K562 (cell line): ENCODE measurements around the gene PSMD9. TPM values are rescaled to one million over a fixed set of nuclear protein-coding genes. Genes with fewer than 3 reads are reported as not detected.

Experiments used
- ARID2 ChIP-seq: fragments of 450-650 bp; IDR thresholded peaks from 2 replicates; pipeline ENCODE4 v1.6.1; 2017; ENCODE audit warnings: antibody characterized with exemption, mild to moderate bottlenecking
- BHLHE40 ChIP-seq: IDR thresholded peaks from 2 replicates; pipeline ENCODE4 v1.6.1; 2011; ENCODE audit warnings: low read length, improper control_type of control experiment
- CHD1 ChIP-seq: fragments of 200-600 bp; sonication (generic); IDR thresholded peaks from one replicate; pipeline ENCODE4 v1.6.1; 2012; ENCODE audit warnings: mild to moderate bottlenecking, moderate library complexity, low read length, inconsistent platforms
- E2F3 ChIP-seq: fragments of 250-450 bp; sonication (Bioruptor Pico); IDR thresholded peaks from 2 replicates; pipeline ENCODE4 v1.4.0; 2020; ENCODE audit warnings: mild to moderate bottlenecking
- E2F6 ChIP-seq, 2 experiments: IDR thresholded peaks; 2 replicates each; pipeline ENCODE4 v1.6.1; 2011; ENCODE audit warnings: borderline replicate concordance in 1 of 2, control low read depth in 1 of 2, low read depth in 1 of 2, low read length in 1 of 2, mild to moderate bottlenecking in 1 of 2, mixed read lengths in 1 of 2, moderate library complexity in 1 of 2; ENCODE audit not compliant: insufficient read depth in 1 of 2, insufficient read length in 1 of 2, poor library complexity in 1 of 2, severe bottlenecking in 1 of 2; ENCODE audit errors: extremely low read depth in 1 of 2
- FIP1L1 ChIP-seq: fragments of 200-400 bp; formaldehyde crosslinking; IDR thresholded peaks from 2 replicates; pipeline ENCODE4 v1.6.1; 2018; ENCODE audit warnings: mild to moderate bottlenecking, low read depth, low read length; ENCODE audit not compliant: poor library complexity, severe bottlenecking
- HDAC1 ChIP-seq, 2 experiments: fragments of 450-650 bp; IDR thresholded peaks; 2 replicates each; pipeline ENCODE4 v1.6.1; 2016 to 2017; ENCODE audit warnings: inconsistent platforms in 1 of 2, mild to moderate bottlenecking in 1 of 2, moderate library complexity in 1 of 2
- HDAC6 ChIP-seq: IDR thresholded peaks from 2 replicates; pipeline ENCODE4 v1.6.1; 2012; ENCODE audit warnings: low read depth, mild to moderate bottlenecking, control low read depth, inconsistent platforms, low read length, moderate library complexity
- JUNB ChIP-seq: fragments of 450-650 bp; formaldehyde crosslinking; conservative IDR thresholded peaks from 2 replicates; pipeline ENCODE4 v1.4.0; 2020; ENCODE audit warnings: mild to moderate bottlenecking
- KDM2B ChIP-seq: fragments of 250-450 bp; sonication (Bioruptor Pico); IDR thresholded peaks from 2 replicates; pipeline ENCODE4 v1.8.0; 2021; ENCODE audit warnings: mild to moderate bottlenecking, moderate library complexity
- POLR2B ChIP-seq: fragments of 450-650 bp; IDR thresholded peaks from 2 replicates; pipeline ENCODE4 v1.6.1; 2018; ENCODE audit warnings: low read depth; ENCODE audit not compliant: partially characterized antibody
- POLR3A ChIP-seq: IDR thresholded peaks from 2 replicates; pipeline ENCODE4 v1.6.1; 2011; ENCODE audit warnings: borderline replicate concordance, mild to moderate bottlenecking, moderate library complexity; ENCODE audit not compliant: insufficient read length, insufficient read depth; ENCODE audit errors: extremely low read depth
- SIRT6 ChIP-seq: IDR thresholded peaks from one replicate; pipeline ENCODE4 v1.6.1; 2012; ENCODE audit warnings: low read depth, mild to moderate bottlenecking, control low read depth, inconsistent platforms, low read length, moderate library complexity
- SMARCB1 ChIP-seq: IDR thresholded peaks from 2 replicates; pipeline ENCODE4 v1.6.1; 2011; ENCODE audit warnings: improper control_type of control experiment, low read depth; ENCODE audit not compliant: insufficient read length
- TCFL5 ChIP-seq: fragments of 250-450 bp; sonication (Bioruptor Pico); conservative IDR thresholded peaks from 2 replicates; pipeline ENCODE4 v1.6.1; 2021; ENCODE audit warnings: mild to moderate bottlenecking, moderate library complexity, matching md5 sums
- TOE1 ChIP-seq, 2 experiments: fragments of 450-650 bp in 1 of 2; sonication (generic) in 1 of 2; formaldehyde crosslinking in 1 of 2; IDR thresholded peaks; 2 replicates each; pipeline versions ENCODE4 v1.7.1 to v1.8.0; 2016 to 2022; ENCODE audit warnings: borderline replicate concordance in 2 of 2, mild to moderate bottlenecking in 2 of 2, antibody characterized with exemption in 1 of 2, inconsistent platforms in 1 of 2, low read depth in 1 of 2, missing genetic modification reagents in 1 of 2, moderate library complexity in 1 of 2
- XRCC5 ChIP-seq: fragments of 200-400 bp; formaldehyde crosslinking; IDR thresholded peaks from 2 replicates; pipeline ENCODE4 v1.6.1; 2017; ENCODE audit warnings: low read depth, mild to moderate bottlenecking, low read length
- ZBTB34 ChIP-seq: fragments of 250-450 bp; sonication (Bioruptor Pico); IDR thresholded peaks from 2 replicates; pipeline ENCODE4 v1.8.0; 2021; ENCODE audit warnings: mild to moderate bottlenecking, moderate library complexity
- ZFX ChIP-seq: sonication (generic); formaldehyde crosslinking; IDR thresholded peaks from 2 replicates; pipeline ENCODE4 v1.8.0; 2022; ENCODE audit warnings: mild to moderate bottlenecking, missing genetic modification reagents, moderate library complexity
- ZNF12 ChIP-seq: sonication (generic); formaldehyde crosslinking; IDR thresholded peaks from 2 replicates; pipeline ENCODE4 v1.4.0; 2020; ENCODE audit warnings: mild to moderate bottlenecking, missing genetic modification reagents
- polyA plus RNA-seq, 8 experiments: library from polyadenylated mRNA; depleted of rRNA in 4 of 8; stranded (reverse) in 5 of 8; unstranded in 3 of 8; fragments of >200 nt; fragmentation: Nextera tagmentation in 2 of 8; fragmentation: Illumina TruSeq in 1 of 8; extraction: Ambion mirVana in 2 of 8; extraction: Trizol in 1 of 8; gene quantifications; 2 replicates each; pipeline versions ENCODE4 v1.2.1 to v1.2.3, GENCODE V29; 2011 to 2014; ENCODE audit warnings: inconsistent platforms in 1 of 8, missing spikeins in 1 of 8
- total RNA-seq, 7 experiments: library from RNA; depleted of rRNA in 6 of 7; stranded (reverse); fragments of >200 nt in 6 of 7; fragmentation: Illumina TruSeq in 2 of 7; extraction: Trizol in 2 of 7; gene quantifications; 2 replicates each; pipeline versions ENCODE4 v1.2.1 to v1.2.3, GENCODE V29; 2011 to 2021; ENCODE audit warnings: low replicate concordance in 1 of 7
- TF ChIP-seq, protein P1 (sequence below): sonication (generic); formaldehyde crosslinking; IDR thresholded peaks from 2 replicates; pipeline ENCODE4 v1.8.0; 2022; ENCODE audit warnings: mild to moderate bottlenecking, missing genetic modification reagents
- TF ChIP-seq, protein P2 (sequence below): fragments of 250-450 bp; sonication (Bioruptor Pico); IDR thresholded peaks from 2 replicates; pipeline ENCODE4 v1.8.0; 2021; ENCODE audit warnings: borderline replicate concordance, mild to moderate bottlenecking, moderate library complexity; ENCODE audit not compliant: poor library complexity, severe bottlenecking

Gene PSMD9
- total and polyA plus RNA-seq, 9 of the 15 experiments (the other 6 are each of a cell fraction or from before 2014, with no cell fraction given): 12.2 to 143 (median 61.3) TPM

DNA sequence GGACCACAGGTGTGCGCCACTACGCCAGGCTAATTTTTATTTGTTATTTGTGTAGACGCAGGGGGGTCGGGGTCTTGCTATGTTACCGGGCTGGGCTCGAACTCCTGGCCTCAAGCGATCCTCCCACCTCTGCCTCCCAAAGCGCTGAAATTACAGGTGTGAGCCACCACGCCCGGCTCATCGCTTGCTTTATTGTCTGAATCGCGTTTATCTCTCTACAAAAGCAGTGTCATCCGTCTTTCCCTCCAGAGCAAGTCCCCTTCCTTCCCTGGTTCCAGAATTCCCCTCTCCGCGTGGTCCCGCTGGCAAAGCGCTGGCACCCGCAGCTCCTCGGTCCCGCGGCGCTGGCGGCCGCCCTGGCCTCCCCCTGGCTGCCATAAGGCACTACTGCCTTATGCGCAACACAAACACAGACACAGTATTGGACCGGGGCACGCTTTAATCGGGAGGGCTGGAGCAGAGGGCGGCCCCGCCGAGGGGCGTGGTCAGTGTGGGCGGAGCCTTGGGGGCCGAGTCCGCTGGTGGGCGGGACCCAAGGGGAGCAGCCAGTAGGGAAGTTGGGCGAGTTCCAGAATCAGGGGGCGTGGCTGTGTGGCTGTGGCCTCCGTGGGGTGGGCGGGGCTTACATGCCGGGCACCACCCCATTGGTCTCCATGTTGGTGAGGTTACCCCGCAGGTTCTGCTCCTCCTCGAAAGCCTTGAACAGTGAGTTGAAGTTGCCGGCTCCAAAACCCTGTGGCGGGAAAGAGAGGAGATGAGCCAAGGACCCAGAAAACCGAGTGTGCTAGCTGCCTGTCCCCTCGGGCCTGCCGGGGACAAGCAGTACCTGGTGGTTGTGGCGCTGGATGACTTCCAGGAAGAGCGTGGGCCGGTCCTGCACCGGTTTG is 49.2 kb upstream of the PSMD9 start (continued):
- TF ChIP-seq JUNB (CRISPR knock-in tag) (no peak), TOE1 (IDR thresholded peaks at IDR 0.05; ENCODE audit: borderline replicate concordance) (no peak), TOE1 (CRISPR knock-in tag; IDR thresholded peaks at IDR 0.05; ENCODE audit: borderline replicate concordance, low read depth) (no peak), FIP1L1 (peak; percentile 65), BHLHE40 (peak; percentile 67), E2F6 (IDR thresholded peaks at IDR 0.05; ENCODE audit: borderline replicate concordance in 1 of 2, extremely low read depth in 1 of 2, insufficient read depth in 1 of 2, insufficient read length in 1 of 2, low read depth in 1 of 2, low read length in 1 of 2, poor library complexity in 1 of 2, severe bottlenecking in 1 of 2) (peak; percentile 29), CHD1 (no peak), ZNF12 (CRISPR knock-in tag) (no peak), POLR2B (peak; percentile 82), POLR3A (no peak), XRCC5 (peak; percentile 91), ZBTB34 (CRISPR knock-in tag) (no peak), HDAC1 (IDR thresholded peaks at IDR 0.05) (peak in 1 of 2 experiments; percentile 54; a peak in 2 of 4 replicates), ZFX (peak; percentile 79), ARID2 (no peak), SIRT6 (no peak), KDM2B (CRISPR knock-in tag) (peak; percentile 33; the same call in 1 of the 2 replicates), E2F3 (CRISPR knock-in tag) (no peak), TCFL5 (CRISPR knock-in tag) (no peak), HDAC6 (no peak), SMARCB1 (no peak)
- TF ChIP-seq, protein P1, sequence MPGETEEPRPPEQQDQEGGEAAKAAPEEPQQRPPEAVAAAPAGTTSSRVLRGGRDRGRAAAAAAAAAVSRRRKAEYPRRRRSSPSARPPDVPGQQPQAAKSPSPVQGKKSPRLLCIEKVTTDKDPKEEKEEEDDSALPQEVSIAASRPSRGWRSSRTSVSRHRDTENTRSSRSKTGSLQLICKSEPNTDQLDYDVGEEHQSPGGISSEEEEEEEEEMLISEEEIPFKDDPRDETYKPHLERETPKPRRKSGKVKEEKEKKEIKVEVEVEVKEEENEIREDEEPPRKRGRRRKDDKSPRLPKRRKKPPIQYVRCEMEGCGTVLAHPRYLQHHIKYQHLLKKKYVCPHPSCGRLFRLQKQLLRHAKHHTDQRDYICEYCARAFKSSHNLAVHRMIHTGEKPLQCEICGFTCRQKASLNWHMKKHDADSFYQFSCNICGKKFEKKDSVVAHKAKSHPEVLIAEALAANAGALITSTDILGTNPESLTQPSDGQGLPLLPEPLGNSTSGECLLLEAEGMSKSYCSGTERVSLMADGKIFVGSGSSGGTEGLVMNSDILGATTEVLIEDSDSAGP (CRISPR knock-in tag): no peak
- TF ChIP-seq, protein P2, sequence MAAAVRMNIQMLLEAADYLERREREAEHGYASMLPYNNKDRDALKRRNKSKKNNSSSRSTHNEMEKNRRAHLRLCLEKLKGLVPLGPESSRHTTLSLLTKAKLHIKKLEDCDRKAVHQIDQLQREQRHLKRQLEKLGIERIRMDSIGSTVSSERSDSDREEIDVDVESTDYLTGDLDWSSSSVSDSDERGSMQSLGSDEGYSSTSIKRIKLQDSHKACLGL (CRISPR knock-in tag): no peak
